A673 (cell line): Measurements from ENCODE around the gene MICAL3. TPM values are rescaled to one million over a fixed set of nuclear protein-coding genes. Genes with fewer than 3 reads are reported as not detected.

Experiments used
- BruUV-seq: library from RNA; stranded (reverse); fragments of 400-500 nt; replicated peaks from 2 replicates; lab custom pipeline; 2021; lab: Mats Ljungman, UMichigan
- CTCF ChIA-PET: fragments of 300-600 bp; sonication (Branson Sonifier 250); formaldehyde crosslinking; loops from one replicate; lab custom pipeline; 2022; ENCODE audit warnings: antibody characterized with exemption; lab: Charles Lee
- POLR2A ChIA-PET: fragments of 300-600 bp; sonication (Branson Sonifier 250); formaldehyde crosslinking; loops from one replicate; lab custom pipeline; 2022; ENCODE audit warnings: antibody characterized with exemption; ENCODE audit not compliant: low non-redundant PET; lab: Charles Lee
- DNase-seq: peaks from one replicate; pipeline ENCODE4 v3.0.0-alpha.2; 2015; ENCODE audit warnings: low spot score
- H3K27ac ChIP-seq: fragments of 200-600 bp; sonication (generic); 2 replicates; pipeline ENCODE4 v1.5.1; 2016; ENCODE audit warnings: mixed run types, low read depth, mild to moderate bottlenecking, mixed read lengths, antibody characterized with exemption, low read length; ENCODE audit not compliant: poor library complexity, severe bottlenecking
- H3K27me3 ChIP-seq: fragments of 200-600 bp; sonication (generic); replicated peaks from 2 replicates; pipeline ENCODE4 v1.6.1; 2017; ENCODE audit warnings: mixed run types, low read depth, mild to moderate bottlenecking, mixed read lengths, antibody characterized with exemption, low read length; ENCODE audit not compliant: insufficient read depth, poor library complexity
- H3K36me3 ChIP-seq: fragments of 200-600 bp; sonication (generic); 2 replicates; pipeline ENCODE4 v1.6.1; 2016; ENCODE audit warnings: mixed run types, mild to moderate bottlenecking, mixed read lengths, antibody characterized with exemption, low read length; ENCODE audit not compliant: insufficient read depth, poor library complexity, severe bottlenecking
- H3K4me1 ChIP-seq: fragments of 200-600 bp; sonication (generic); 2 replicates; pipeline ENCODE4 v1.6.1; 2017; ENCODE audit warnings: mixed run types, mild to moderate bottlenecking, mixed read lengths, antibody characterized with exemption, low read length; ENCODE audit not compliant: insufficient read depth, poor library complexity, severe bottlenecking
- H3K4me3 ChIP-seq: fragments of 200-600 bp; sonication (generic); 2 replicates; pipeline ENCODE4 v1.5.1; 2016; ENCODE audit warnings: low read depth, mixed run types, mild to moderate bottlenecking, mixed read lengths, low read length; ENCODE audit not compliant: poor library complexity, severe bottlenecking
- H3K9me3 ChIP-seq: fragments of 200-600 bp; sonication (generic); 2 replicates; pipeline ENCODE4 v1.6.1; 2016; ENCODE audit warnings: mixed run types, low read depth, mild to moderate bottlenecking, mixed read lengths, antibody characterized with exemption, low read length; ENCODE audit not compliant: poor library complexity, severe bottlenecking
- EZH2 ChIP-seq: fragments of 200-600 bp; sonication (generic); IDR thresholded peaks from 2 replicates; pipeline ENCODE4 v1.6.1; 2017; ENCODE audit warnings: borderline replicate concordance, low read depth, mild to moderate bottlenecking, mixed read lengths, antibody characterized with exemption, low read length; ENCODE audit not compliant: poor library complexity, severe bottlenecking
- intact Hi-C: fragments of 100-400 bp; cut with micrococcal nuclease; formaldehyde crosslinking; loops from one replicate; pipeline ENCODE4 v1.10.0; 2022; ENCODE audit not compliant: unreplicated experiment
- total RNA-seq: library from RNA; stranded (reverse); gene quantifications from 2 replicates; pipeline ENCODE4 v1.2.3, GENCODE V29; 2021
- TF ChIP-seq, protein P1 (sequence below): fragments of 300-800, 200-600 bp; sonication (generic); conservative IDR thresholded peaks from 2 replicates; pipeline ENCODE4 v1.5.1; 2017; ENCODE audit warnings: low read depth, mild to moderate bottlenecking, antibody characterized with exemption, low read length, moderate library complexity, mixed read lengths

MICAL3 gene
- total RNA-seq, 1 experiment from 2014 or later: 63.6 TPM

DNA sequence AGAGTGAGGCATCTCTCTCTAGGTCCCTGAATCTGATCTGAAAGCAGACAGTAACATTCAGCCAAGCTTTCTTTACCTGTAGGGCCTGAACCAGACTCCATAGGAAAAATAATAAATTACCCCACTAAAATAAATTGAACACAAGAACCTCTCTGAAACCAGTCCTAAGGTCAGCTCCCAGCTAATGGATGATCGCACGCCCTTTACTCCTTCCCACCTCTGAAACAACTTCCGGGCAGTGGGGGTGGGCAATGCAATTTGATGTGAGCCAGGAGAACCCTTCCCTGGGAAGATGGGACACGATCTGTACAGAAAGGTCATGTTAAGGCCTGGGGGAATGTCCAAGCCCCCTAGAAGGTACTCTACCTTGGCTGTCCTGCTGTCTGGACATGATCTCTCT, 71.2 kb downstream of the MICAL3 start:
- DNase-seq: no peak
- Histone ChIP-seq H3K4me1 (no peaks in the 10 kb centered on the region), H3K36me3 (no peaks in the 10 kb centered on the region), H3K9me3 (no peaks in the 10 kb centered on the region), H3K27me3 (no peaks in the 10 kb centered on the region), H3K27ac (no peak overlapping the region), H3K4me3 (no peak overlapping the region)
- intact Hi-C loops: no loop called here
- BruUV-seq: no TSS peak
- CTCF ChIA-PET: no interaction called here
- TF ChIP-seq EZH2: no peak
- TF ChIP-seq, protein P1, sequence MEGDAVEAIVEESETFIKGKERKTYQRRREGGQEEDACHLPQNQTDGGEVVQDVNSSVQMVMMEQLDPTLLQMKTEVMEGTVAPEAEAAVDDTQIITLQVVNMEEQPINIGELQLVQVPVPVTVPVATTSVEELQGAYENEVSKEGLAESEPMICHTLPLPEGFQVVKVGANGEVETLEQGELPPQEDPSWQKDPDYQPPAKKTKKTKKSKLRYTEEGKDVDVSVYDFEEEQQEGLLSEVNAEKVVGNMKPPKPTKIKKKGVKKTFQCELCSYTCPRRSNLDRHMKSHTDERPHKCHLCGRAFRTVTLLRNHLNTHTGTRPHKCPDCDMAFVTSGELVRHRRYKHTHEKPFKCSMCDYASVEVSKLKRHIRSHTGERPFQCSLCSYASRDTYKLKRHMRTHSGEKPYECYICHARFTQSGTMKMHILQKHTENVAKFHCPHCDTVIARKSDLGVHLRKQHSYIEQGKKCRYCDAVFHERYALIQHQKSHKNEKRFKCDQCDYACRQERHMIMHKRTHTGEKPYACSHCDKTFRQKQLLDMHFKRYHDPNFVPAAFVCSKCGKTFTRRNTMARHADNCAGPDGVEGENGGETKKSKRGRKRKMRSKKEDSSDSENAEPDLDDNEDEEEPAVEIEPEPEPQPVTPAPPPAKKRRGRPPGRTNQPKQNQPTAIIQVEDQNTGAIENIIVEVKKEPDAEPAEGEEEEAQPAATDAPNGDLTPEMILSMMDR: no peak
- POLR2A ChIA-PET: no interaction called here

- Histone ChIP-seq H3K36me3 (no peaks in the 10 kb centered on the region), H3K27ac (no peak overlapping the region), H3K4me1 (no peaks in the 10 kb centered on the region), H3K9me3 (no peaks in the 10 kb centered on the region), H3K4me3 (no peak overlapping the region), H3K27me3 (no peaks in the 10 kb centered on the region)
- ChIA-PET POLR2A (no interaction called here), CTCF (no interaction called here)
- no peak for DNase-seq
- BruUV-seq: no TSS peak
- TF ChIP-seq, protein P1: no peak
- TF ChIP-seq EZH2: no peak
- intact Hi-C loops: no loop called here
Measured at GRCh38 chr22:17952273-17952801, 72.0 kb downstream of the MICAL3 start.

DNA sequence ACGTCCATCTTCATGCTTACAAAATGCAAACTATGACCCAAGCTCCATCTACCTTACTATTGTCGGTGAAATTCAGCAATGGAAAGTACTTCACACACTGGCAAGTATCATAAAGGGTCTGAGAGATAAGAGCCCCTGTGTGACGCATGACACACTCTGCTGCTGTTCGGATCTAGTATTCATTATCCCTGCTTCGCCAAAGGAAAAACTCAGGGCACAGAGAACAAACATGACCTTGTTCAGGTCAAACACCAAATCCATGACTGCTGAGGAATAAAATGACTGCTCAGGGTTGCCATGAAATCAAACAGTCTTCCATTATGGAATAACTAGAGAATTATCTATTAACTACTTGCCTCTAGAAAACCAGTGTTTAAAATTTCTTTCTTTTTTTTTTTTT, 73.0 kb downstream of the MICAL3 start:
- H3K27ac ChIP-seq: no peak overlapping the region
- H3K9me3 ChIP-seq: no peaks in the 10 kb centered on the region
- ChIA-PET CTCF (interaction anchor here (0.6 kb wide), 1 partner anchor 120 kb away, joined by 3 read pairs; no protein-coding TSS in a partner anchor), POLR2A (no interaction called here)
- TF ChIP-seq EZH2: no peak
- TF ChIP-seq, protein P1: no peak
- no peaks in the 10 kb centered on the region for H3K4me1 ChIP-seq
- no peaks in the 10 kb centered on the region for H3K36me3 ChIP-seq
- no peaks in the 10 kb centered on the region for H3K27me3 ChIP-seq
- no TSS peak for BruUV-seq
- intact Hi-C loops: no loop called here
- H3K4me3 ChIP-seq: no peak overlapping the region
- no peak for DNase-seq
